ENCODE results near the gene TAGAP. TPM values are rescaled to one million over a fixed set of nuclear protein-coding genes. Genes with fewer than 3 reads are reported as not detected.

TAGAP gene
- total and polyA plus RNA-seq, 12 donors: 1.00 to 7.3 (median 3.1) TPM

DNA sequence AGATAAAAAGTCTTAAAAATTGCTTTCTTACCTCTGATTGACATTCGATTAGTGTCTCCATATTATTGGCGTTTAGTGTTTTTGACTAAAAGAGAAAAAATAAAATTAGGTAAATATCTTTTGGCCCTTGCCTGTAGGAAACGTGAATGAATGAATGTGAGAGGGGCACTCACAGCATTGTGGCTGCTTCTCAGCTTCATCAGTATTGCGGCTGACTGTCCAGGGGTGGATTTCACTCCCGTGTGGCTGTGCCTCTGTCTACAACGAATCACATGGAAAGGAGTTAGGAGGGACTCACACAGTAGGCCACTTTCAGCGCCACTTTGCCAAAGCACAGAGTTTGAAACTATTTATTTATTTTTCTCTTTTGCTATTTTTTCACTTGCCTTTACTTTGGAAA is 844 bp downstream of the TAGAP start:
- 61 to 76% (median 66%) methylated on average over 7 of the region's 7 CpGs for WGBS, 4 donors
- H3K27ac ChIP-seq: no peak overlapping the region
- intact Hi-C loops (cut with DNase I): loop anchor here (2.0 to 10.0 kb wide), 4 partner anchors 61 to 91 kb away; no protein-coding TSS in a partner anchor

GRCh38 chr6:159043251-159043650 is 1.5 kb downstream of the TAGAP start:
- 70 to 73% (median 72%) methylated on average over 6 of the region's 6 CpGs for WGBS, 4 donors
- TF ChIP-seq POLR2A (IDR thresholded peaks at IDR 0.05) (no peak), CTCF (IDR thresholded peaks at IDR 0.05) (no peak)
- no peak for DNase-seq
- Histone ChIP-seq H3K27ac (peak overlapping the region in 1 of 5 donors; percentile 4), H3K27me3 (no peaks in the 10 kb centered on the region), H3K9me3 (replicated peaks in 1 of 3) (no peaks in the 10 kb centered on the region), H3K36me3 (replicated peaks in 1 of 2) (no peaks in the 10 kb centered on the region), H3K4me1 (replicated peaks in 1 of 2) (peaks cover 0 to 6% of the 10 kb centered on the region in 2 donors), H3K4me3 (peak overlapping the region in 1 of 4 donors; percentile 44)
- intact Hi-C loops (cut with DNase I): loop anchor here (2.0 to 10.0 kb wide), 4 partner anchors 62 to 92 kb away; no protein-coding TSS in a partner anchor

More for the DNA sequence above, 844 bp downstream of the TAGAP start:
- no peak for DNase-seq
- Histone ChIP-seq H3K9me3 (replicated peaks in 1 of 3) (no peaks in the 10 kb centered on the region), H3K4me1 (replicated peaks in 1 of 2) (peaks cover 0 to 6% of the 10 kb centered on the region in 2 donors), H3K4me3 (peak overlapping the region in 1 of 4 donors; percentile 46), H3K27me3 (no peaks in the 10 kb centered on the region), H3K36me3 (replicated peaks in 1 of 2) (no peaks in the 10 kb centered on the region)
- TF ChIP-seq CTCF (IDR thresholded peaks at IDR 0.05) (no peak), POLR2A (IDR thresholded peaks at IDR 0.05) (no peak)

DNA sequence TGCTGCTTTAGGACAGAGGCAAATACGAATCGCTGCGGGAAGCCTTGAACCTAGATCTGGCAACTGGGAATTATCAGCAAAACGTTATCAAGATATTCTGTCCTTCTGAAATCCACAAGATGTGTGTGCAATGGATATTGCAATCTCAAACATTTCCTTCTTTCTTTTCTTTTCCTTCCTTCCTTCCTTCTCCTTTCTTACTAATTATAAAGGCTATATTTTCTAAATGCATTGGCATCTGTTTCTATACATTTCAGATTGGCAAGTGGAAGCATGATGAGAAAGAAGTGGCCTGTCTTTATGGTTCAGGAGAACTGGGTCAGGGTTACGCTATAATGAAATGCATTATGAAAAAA is 2.0 kb downstream of the TAGAP start:
- H3K36me3 ChIP-seq (replicated peaks in 1 of 2): no peaks in the 10 kb centered on the region
- TF ChIP-seq CTCF (IDR thresholded peaks at IDR 0.05) (peak in 2 of 6 experiments; percentile 16 to 40), POLR2A (IDR thresholded peaks at IDR 0.05) (no peak)
- DNase-seq: no peak
- H3K27me3 ChIP-seq: no peaks in the 10 kb centered on the region
- intact Hi-C loops (cut with DNase I): loop anchor here (2.0 to 10.0 kb wide), 4 partner anchors 62 to 92 kb away; no protein-coding TSS in a partner anchor
- H3K4me3 ChIP-seq: peak overlapping the region in 1 of 4 donors; percentile 44
- no peaks in the 10 kb centered on the region for H3K9me3 ChIP-seq (replicated peaks in 1 of 3)
- H3K4me1 ChIP-seq (replicated peaks in 1 of 2): peaks cover 0 to 6% of the 10 kb centered on the region in 2 donors
- 18 to 21% (median 19%) methylated on average over 5 of the region's 5 CpGs for WGBS, 4 donors
- H3K27ac ChIP-seq: peak overlapping the region in 1 of 5 donors; percentile 4

DNA sequence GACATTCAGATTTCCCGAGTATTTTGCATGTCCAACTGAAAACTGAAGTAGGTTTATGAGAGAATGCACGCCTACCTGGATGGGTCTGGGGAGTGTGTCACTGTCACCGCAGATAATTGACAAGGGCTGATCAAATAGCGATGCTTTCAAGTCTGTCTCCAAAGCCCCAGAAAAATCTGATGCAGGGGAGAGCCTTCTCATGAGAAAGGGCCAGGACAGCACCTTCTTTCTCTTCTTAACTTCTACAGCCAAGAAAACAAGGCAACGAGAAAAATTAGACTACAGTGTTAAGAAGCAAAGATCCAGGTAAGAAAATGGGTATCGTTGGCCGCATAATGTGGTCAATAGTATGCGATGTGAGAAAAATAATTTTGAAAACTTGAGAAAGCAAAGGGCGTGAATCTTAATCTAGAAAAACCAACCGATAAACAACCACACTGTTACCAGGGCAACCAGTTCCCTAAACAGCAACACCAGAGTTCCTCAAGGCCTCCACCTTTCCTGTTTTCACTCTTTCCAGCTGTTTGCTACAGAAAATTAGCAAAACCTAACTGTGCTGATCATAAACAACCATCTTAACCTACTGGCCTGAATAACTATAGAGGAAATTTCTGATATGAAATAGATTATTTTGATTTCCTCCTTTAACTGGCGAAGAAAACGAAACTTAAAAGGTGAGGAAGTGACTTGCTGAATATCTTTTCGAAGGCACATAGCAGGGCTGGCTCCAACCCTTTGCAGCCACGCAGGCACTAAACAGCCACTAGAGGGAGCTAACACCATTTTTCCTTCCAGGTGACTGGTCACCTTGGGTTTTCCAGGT is 2.6 kb downstream of the TAGAP start:
- H3K4me1 ChIP-seq (replicated peaks in 1 of 2): peaks cover 0 to 6% of the 10 kb centered on the region in 2 donors
- TF ChIP-seq POLR2A (IDR thresholded peaks at IDR 0.05) (no peak), CTCF (IDR thresholded peaks at IDR 0.05) (peak; percentile 84 to 96 (median 88))
- WGBS, 4 donors: 50 to 54% (median 51%) methylated on average over 14 of the region's 14 CpGs
- no peaks in the 10 kb centered on the region for H3K36me3 ChIP-seq (replicated peaks in 1 of 2)
- peak overlapping the region in 1 of 5 donors; percentile 33 for H3K27ac ChIP-seq
- intact Hi-C loops (cut with DNase I): loop anchor here (2.0 to 10.0 kb wide), 4 partner anchors 63 to 93 kb away; no protein-coding TSS in a partner anchor
- H3K27me3 ChIP-seq: no peaks in the 10 kb centered on the region
- H3K9me3 ChIP-seq (replicated peaks in 1 of 3): no peaks in the 10 kb centered on the region
- H3K4me3 ChIP-seq: peak overlapping the region in 1 of 4 donors; percentile 44
- DNase-seq: peak; percentile 67 to 87 (median 73)

All from adrenal gland (tissue), 12 donors.